ENCODE data around the gene RGS9. TPM values are rescaled to one million over a fixed set of nuclear protein-coding genes. Genes with fewer than 3 reads are reported as not detected.

Gene RGS9
- total and polyA plus RNA-seq, 2 of the 13 experiments (the other 11 are each of a cell fraction or from before 2014, with no cell fraction given) = 0.44 to 0.74 TPM

GRCh38 chr17:65198653-65199382 is 61.6 kb downstream of the RGS9 start (continued):
- no peak for TF ChIP-seq NONO (IDR thresholded peaks at IDR 0.05)
- TF ChIP-seq NONO (CRISPR knock-in tag; conservative IDR thresholded peaks at IDR 0.05) = no peak
- no peak for TF ChIP-seq ZNF556 (CRISPR knock-in tag; IDR thresholded peaks at IDR 0.05; ENCODE audit: borderline replicate concordance)
- peak; percentile 58 for TF ChIP-seq SMC3 (IDR thresholded peaks at IDR 0.05; ENCODE audit: low read length)
- no peak for TF ChIP-seq ZNF563 (CRISPR knock-in tag; IDR thresholded peaks at IDR 0.05)
- no peak for TF ChIP-seq MLX (CRISPR knock-in tag; IDR thresholded peaks at IDR 0.05)
- peak; percentile 98 for TF ChIP-seq ZNF740 (CRISPR knock-in tag; IDR thresholded peaks at IDR 0.05)
- TF ChIP-seq GABPB1 (CRISPR knock-in tag; IDR thresholded peaks at IDR 0.05) = no peak
- TF ChIP-seq ZFAT (CRISPR knock-in tag; conservative IDR thresholded peaks at IDR 0.05) = no peak
- no peak for TF ChIP-seq ZNF121 (CRISPR knock-in tag; IDR thresholded peaks at IDR 0.05)
- no peak for TF ChIP-seq RXRA (CRISPR knock-in tag; IDR thresholded peaks at IDR 0.05)
- TF ChIP-seq ZNF362 (CRISPR knock-in tag; IDR thresholded peaks at IDR 0.05; ENCODE audit: borderline replicate concordance) = no peak
- TF ChIP-seq ZBTB7B (CRISPR knock-in tag; IDR thresholded peaks at IDR 0.05) = no peak
- no peak for TF ChIP-seq BCL3 (CRISPR knock-in tag; IDR thresholded peaks at IDR 0.05)
- no peak for TF ChIP-seq KLF16 (CRISPR knock-in tag; IDR thresholded peaks at IDR 0.05)
- TF ChIP-seq IKZF5 (CRISPR knock-in tag; IDR thresholded peaks at IDR 0.05) = no peak
- TF ChIP-seq CTCF (CRISPR knock-in tag; IDR thresholded peaks at IDR 0.05) = peak; percentile 85
- no peak for TF ChIP-seq ZZZ3 (CRISPR knock-in tag; IDR thresholded peaks at IDR 0.05; ENCODE audit: borderline replicate concordance)
- TF ChIP-seq ZNF644 (CRISPR knock-in tag; IDR thresholded peaks at IDR 0.05; ENCODE audit: low read depth) = no peak
- TF ChIP-seq NFIB (CRISPR knock-in tag; IDR thresholded peaks at IDR 0.05; ENCODE audit: borderline replicate concordance) = no peak
- TF ChIP-seq ZNF460 (CRISPR knock-in tag; IDR thresholded peaks at IDR 0.05; ENCODE audit: borderline replicate concordance) = no peak
- TF ChIP-seq ETS1 (CRISPR knock-in tag; IDR thresholded peaks at IDR 0.05) = no peak
- peak; percentile 21; the same call in 1 of the 2 replicates for TF ChIP-seq MAFF (IDR thresholded peaks at IDR 0.05; ENCODE audit: low read depth, low read length)

Measured in HepG2 (cell line).